Lower lobe of right lung (tissue), 2 donors: ENCODE measurements around the gene ABCB8. TPM values are rescaled to one million over a fixed set of nuclear protein-coding genes. Genes with fewer than 3 reads are reported as not detected.

Experiments
- ATAC-seq, 2 donors: fragments of 200-7000 bp; cut with Tn5 transposase; one replicate each; pipeline ENCODE4 v1.9.1; 2020 to 2022; ENCODE audit warnings: mild to moderate bottlenecking in 2 of 2, moderate library complexity in 2 of 2
- DNase-seq: peaks from one replicate; pipeline ENCODE4 v3.0.0-alpha.2; 2020
- H3K27ac ChIP-seq: fragments of 200-600 bp; one replicate; pipeline ENCODE4 v1.8.0; 2022
- H3K27me3 ChIP-seq: fragments of 200-600 bp; one replicate; pipeline ENCODE4 v1.8.0; 2022; ENCODE audit warnings: low read depth
- H3K36me3 ChIP-seq: fragments of 200-600 bp; one replicate; pipeline ENCODE4 v1.8.0; 2022; ENCODE audit warnings: mild to moderate bottlenecking
- H3K4me1 ChIP-seq: fragments of 200-600 bp; one replicate; pipeline ENCODE4 v1.8.0; 2022
- H3K4me3 ChIP-seq: fragments of 200-600 bp; one replicate; pipeline ENCODE4 v1.8.0; 2022; ENCODE audit warnings: mild to moderate bottlenecking
- H3K9me3 ChIP-seq: fragments of 200-600 bp; one replicate; pipeline ENCODE4 v1.8.0; 2022
- intact Hi-C: fragments of 100-400 bp; cut with DNase I; formaldehyde crosslinking; loops from one replicate; pipeline ENCODE4 v1.11.0; 2022
- total RNA-seq: library from RNA; stranded (reverse); fragmentation: NEBNext Ultra II Directional; extraction: Animal tissue kit (Norgen Biotek cat#: 25700); gene quantifications from one replicate; pipeline ENCODE4 v1.2.1, GENCODE V29; 2021
- TF ChIP-seq, protein P1 (sequence below): fragments of 200-600 bp; IDR thresholded peaks from one replicate; pipeline ENCODE4 v1.8.0; 2022; ENCODE audit warnings: antibody characterized with exemption, mild to moderate bottlenecking
- donor health status: DM: no; HTN: yes; CAD: no; lungs with severe emphysema.

Gene ABCB8
- total RNA-seq, 1 donor from 2014 or later: 42.4 TPM

DNA sequence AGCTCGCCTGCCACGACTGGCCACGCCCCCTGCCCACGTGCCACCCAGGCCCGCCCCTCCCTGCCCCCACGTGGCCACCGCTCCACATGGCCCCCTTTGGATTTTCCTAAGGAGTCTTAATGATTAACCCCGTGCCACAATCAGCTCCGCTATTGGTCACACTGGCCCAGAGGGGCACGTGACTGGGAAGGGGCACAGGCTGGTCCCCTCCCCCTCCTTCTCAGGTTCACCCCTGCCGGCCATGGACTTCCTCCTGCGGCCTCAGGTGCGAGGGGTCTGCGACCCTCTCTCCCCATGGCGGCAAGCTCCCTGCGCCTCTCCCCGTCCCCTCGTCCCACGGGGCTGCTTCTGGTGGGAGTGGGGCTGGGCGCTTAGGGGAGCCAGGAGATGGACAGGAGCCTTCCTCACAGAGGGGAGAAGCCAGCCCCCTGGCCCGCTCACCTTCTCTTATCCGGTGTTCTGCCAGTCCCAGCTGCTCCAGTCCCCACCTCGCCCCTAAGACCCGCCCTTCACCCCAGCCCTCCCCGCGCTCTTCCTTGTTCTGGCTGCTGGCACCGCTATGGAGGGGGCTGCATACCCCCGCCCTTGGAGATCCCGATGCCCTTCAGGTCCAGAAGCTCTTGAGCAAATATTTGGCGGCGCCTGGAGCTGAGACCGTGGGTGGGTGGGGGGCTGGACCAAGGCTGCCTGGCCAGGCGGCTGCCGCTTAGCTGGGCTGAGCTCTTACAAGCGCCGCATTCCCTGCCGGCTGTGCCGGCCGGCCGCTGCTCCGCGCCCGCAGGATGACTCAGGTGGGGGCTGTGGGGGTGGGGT is 34.4 kb downstream of the ABCB8 start:
- Histone ChIP-seq H3K4me1 (peaks cover 35% of the 10 kb centered on the region), H3K36me3 (peaks cover 49% of the 10 kb centered on the region), H3K27ac (peak overlapping the region; percentile 36), H3K4me3 (peak overlapping the region; percentile 72), H3K27me3 (no peaks in the 10 kb centered on the region), H3K9me3 (no peaks in the 10 kb centered on the region)
- TF ChIP-seq, protein P1, sequence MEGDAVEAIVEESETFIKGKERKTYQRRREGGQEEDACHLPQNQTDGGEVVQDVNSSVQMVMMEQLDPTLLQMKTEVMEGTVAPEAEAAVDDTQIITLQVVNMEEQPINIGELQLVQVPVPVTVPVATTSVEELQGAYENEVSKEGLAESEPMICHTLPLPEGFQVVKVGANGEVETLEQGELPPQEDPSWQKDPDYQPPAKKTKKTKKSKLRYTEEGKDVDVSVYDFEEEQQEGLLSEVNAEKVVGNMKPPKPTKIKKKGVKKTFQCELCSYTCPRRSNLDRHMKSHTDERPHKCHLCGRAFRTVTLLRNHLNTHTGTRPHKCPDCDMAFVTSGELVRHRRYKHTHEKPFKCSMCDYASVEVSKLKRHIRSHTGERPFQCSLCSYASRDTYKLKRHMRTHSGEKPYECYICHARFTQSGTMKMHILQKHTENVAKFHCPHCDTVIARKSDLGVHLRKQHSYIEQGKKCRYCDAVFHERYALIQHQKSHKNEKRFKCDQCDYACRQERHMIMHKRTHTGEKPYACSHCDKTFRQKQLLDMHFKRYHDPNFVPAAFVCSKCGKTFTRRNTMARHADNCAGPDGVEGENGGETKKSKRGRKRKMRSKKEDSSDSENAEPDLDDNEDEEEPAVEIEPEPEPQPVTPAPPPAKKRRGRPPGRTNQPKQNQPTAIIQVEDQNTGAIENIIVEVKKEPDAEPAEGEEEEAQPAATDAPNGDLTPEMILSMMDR: no peak
- DNase-seq: peak; percentile 80
- intact Hi-C loops: no loop called here
- peak; percentile 50 to 54 for ATAC-seq

DNA sequence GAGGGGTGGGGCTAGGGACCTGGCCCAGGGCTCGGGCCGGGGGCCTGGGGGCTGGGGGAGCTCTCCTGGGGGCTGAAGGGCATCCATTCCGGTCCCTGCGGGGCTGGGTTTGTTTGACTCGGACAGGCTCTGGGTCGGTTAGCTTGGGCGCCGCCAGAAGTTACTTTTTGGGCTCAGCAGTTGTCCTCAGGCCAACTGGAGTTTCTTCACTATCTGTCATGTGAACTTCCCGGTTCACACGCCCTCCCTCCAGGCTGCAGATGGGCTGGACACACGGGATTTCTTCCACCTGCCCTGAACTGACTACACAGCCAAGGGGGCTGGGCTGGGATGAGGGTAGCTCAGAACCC is 34.9 kb downstream of the ABCB8 start:
- Histone ChIP-seq H3K27me3 (no peaks in the 10 kb centered on the region), H3K36me3 (peaks cover 54% of the 10 kb centered on the region), H3K27ac (no peak overlapping the region), H3K9me3 (no peaks in the 10 kb centered on the region), H3K4me3 (peak overlapping the region; percentile 37), H3K4me1 (peaks cover 35% of the 10 kb centered on the region)
- DNase-seq (no peak), ATAC-seq (no peak)
- intact Hi-C loops: no loop called here
- TF ChIP-seq, protein P1: no peak

DNA sequence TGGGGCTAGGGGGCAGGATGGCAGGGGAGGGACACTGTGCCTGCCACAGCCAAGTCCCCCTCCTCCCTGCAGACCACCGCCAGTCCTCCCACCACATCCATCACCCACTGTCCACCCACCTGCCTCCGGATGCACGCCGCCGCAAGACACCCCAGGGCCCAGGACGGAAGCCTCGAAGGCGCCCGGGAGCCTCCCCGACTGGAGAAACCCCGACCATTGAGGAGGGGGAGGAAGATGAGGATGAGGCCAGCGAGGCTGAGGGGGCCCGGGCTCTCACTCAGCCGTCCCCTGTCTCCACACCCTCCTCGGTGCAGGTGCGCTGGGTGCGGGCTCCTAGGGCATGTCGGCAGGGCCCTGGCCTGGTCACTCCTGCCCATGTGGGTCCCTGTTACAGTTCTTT is 36.2 kb downstream of the ABCB8 start:
- intact Hi-C loops: no loop called here
- Histone ChIP-seq H3K27ac (no peak overlapping the region), H3K9me3 (no peaks in the 10 kb centered on the region), H3K4me1 (peaks cover 27% of the 10 kb centered on the region), H3K36me3 (peaks cover 67% of the 10 kb centered on the region), H3K4me3 (no peak overlapping the region), H3K27me3 (no peaks in the 10 kb centered on the region)
- TF ChIP-seq, protein P1: no peak
- DNase-seq: no peak
- ATAC-seq: no peak

DNA sequence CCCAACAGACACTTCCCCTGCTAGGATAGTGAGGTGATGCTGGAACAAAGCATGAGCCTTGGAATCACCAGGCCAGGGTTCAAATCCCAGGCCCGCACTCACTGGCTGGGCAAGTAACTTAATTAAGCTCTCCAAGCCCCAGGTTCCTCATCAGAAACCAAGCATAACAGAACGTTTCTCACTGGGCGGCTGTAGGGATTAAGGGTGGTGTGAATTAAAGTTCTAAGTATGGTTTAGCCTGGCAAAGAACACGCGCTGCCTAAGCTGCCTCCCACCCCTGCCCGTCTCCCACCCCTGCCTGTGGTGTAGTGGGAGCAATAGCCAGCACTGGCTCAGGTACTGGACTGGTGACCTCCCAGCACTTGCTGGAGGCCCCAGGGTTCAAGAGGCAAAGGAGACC is 36.7 kb downstream of the ABCB8 start:
- H3K27me3 ChIP-seq: no peaks in the 10 kb centered on the region
- peaks cover 27% of the 10 kb centered on the region for H3K4me1 ChIP-seq
- H3K4me3 ChIP-seq: no peak overlapping the region
- intact Hi-C loops: no loop called here
- no peak overlapping the region for H3K27ac ChIP-seq
- DNase-seq: no peak
- TF ChIP-seq, protein P1: no peak
- ATAC-seq: no peak
- H3K36me3 ChIP-seq: peaks cover 72% of the 10 kb centered on the region
- no peaks in the 10 kb centered on the region for H3K9me3 ChIP-seq

DNA sequence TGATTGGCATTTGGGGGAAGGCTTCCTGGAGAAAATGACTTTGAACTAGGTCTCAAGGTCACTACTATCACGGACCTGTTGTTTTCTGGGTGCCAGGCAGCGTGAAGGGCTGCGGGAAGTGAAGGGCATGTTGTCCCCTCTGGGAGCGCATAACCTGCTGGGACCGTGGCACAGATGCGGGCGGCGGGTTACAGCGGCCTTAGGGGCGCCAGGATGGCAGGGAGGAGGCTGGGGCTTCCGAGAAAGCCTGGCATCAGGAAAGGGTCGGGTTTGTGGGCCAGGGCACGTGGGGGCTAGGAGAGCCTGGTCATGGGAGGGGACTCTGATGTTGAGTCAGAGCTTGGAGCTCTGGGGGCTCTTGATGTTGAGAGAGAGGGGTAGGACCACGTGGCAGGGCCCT is 37.3 kb downstream of the ABCB8 start:
- DNase-seq: no peak
- H3K27me3 ChIP-seq: no peaks in the 10 kb centered on the region
- TF ChIP-seq, protein P1: no peak
- peaks cover 78% of the 10 kb centered on the region for H3K36me3 ChIP-seq
- no peak overlapping the region for H3K4me3 ChIP-seq
- H3K27ac ChIP-seq: no peak overlapping the region
- no peak for ATAC-seq
- intact Hi-C loops: no loop called here
- H3K9me3 ChIP-seq: no peaks in the 10 kb centered on the region
- H3K4me1 ChIP-seq: peaks cover 23% of the 10 kb centered on the region
